ENCODE data around the gene HSD17B1.

HSD17B1 gene

DNA sequence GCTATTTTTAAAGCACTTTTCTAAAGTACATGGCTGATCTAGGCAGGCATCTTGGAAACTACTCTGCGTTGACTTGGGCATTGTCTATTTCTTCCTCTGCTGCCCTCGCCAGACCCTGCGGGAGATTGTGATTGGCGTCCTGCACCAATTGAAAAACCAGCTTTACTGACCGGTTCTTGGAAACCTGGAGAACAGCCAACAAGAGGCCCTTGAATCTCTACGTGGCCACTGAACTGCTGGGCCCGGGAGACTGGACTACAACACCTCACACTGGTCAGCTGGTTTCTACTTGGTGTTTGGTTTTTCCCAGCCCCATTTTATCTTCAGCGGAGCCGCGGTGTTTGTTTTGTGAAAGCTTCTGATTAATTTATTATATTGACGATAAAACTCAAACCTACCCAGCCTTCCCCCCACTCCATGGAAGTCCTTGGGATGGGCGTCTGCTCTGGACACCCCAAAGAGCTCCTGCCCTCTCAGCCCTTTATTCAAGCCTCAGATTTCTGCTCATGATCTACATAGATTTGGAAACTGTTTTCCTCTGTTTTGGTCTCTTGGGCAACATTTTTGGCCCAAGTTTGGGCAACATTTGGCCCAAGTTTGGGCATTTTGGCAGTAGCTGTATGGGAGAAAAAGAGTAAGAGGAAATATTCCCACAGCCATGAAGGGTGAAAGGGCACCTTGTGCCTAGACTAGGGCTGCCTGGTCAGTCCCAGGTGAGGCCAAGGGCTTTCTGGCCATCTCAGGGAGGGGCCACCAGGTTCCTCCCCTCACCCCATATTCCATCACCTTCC, 18.9 kb downstream of the HSD17B1 start:
- Histone ChIP-seq H3K9me3 (no peaks in the 10 kb centered on the region), H3K27me3 (no peaks in the 10 kb centered on the region), H3K27ac (no peak overlapping the region), H3K4me1 (ENCODE audit: control insufficient read depth in 1 of 2, insufficient read depth in 1 of 2, low read depth in 1 of 2, low read length in 1 of 2) (peaks cover 34 to 41% of the 10 kb centered on the region in 2 experiments), H3K4me3 (ENCODE audit: low read depth in 1 of 2, low read length in 1 of 2) (no peak overlapping the region), H3K36me3 (peaks cover 74% of the 10 kb centered on the region)
- TF ChIP-seq, protein P1, sequence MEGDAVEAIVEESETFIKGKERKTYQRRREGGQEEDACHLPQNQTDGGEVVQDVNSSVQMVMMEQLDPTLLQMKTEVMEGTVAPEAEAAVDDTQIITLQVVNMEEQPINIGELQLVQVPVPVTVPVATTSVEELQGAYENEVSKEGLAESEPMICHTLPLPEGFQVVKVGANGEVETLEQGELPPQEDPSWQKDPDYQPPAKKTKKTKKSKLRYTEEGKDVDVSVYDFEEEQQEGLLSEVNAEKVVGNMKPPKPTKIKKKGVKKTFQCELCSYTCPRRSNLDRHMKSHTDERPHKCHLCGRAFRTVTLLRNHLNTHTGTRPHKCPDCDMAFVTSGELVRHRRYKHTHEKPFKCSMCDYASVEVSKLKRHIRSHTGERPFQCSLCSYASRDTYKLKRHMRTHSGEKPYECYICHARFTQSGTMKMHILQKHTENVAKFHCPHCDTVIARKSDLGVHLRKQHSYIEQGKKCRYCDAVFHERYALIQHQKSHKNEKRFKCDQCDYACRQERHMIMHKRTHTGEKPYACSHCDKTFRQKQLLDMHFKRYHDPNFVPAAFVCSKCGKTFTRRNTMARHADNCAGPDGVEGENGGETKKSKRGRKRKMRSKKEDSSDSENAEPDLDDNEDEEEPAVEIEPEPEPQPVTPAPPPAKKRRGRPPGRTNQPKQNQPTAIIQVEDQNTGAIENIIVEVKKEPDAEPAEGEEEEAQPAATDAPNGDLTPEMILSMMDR (IDR thresholded peaks at IDR 0.05), result no peak

DNA sequence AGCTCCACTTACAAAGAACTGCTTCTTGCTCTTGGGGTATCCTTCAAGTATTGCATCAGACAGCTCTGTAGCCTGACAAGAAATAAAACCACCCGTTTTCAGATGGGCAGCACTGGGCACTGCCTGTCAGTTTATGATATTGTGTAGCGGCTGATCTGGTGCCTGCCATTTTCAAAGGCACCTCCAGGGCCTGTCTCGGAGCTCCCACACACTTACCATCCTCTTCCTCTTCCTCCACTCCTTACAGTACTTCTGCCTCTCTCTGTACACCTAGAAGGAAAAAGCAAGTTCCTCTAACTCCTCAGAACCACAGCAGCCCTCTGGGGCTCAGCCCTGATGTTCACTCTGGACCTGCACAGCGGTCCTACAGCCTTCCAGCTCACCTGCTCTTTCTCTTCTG, 20.4 kb downstream of the HSD17B1 start:
- H3K9me3 ChIP-seq, result no peaks in the 10 kb centered on the region
- H3K36me3 ChIP-seq, result peaks cover 79% of the 10 kb centered on the region
- H3K27me3 ChIP-seq, result no peaks in the 10 kb centered on the region
- no peak overlapping the region for H3K4me3 ChIP-seq (ENCODE audit: low read depth in 1 of 2, low read length in 1 of 2)
- peaks cover 36 to 44% of the 10 kb centered on the region in 2 experiments for H3K4me1 ChIP-seq (ENCODE audit: control insufficient read depth in 1 of 2, insufficient read depth in 1 of 2, low read depth in 1 of 2, low read length in 1 of 2)
- TF ChIP-seq, protein P1 (IDR thresholded peaks at IDR 0.05), result no peak
- H3K27ac ChIP-seq, result peak overlapping the region; percentile 70

DNA sequence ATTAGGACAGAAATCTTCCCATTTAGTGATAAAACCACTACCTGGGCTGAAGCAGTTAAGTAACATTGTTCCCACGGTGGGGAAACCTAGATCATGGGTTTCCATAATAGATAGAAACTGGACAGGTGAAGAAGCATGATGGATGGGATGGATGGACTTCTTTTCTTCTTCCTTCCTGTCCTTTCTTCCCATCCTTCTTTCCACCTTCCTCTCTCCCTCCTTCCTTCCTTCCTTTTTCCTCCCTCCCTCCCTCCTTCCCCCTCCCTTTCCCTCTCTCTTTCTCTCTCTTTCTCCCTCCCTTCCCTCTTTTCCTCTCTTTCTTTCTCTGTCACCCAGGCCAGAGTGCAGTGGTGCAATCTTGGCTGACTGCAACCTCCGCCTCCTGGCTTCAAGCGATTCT, 21.7 kb downstream of the HSD17B1 start:
- no peak overlapping the region for H3K27ac ChIP-seq
- TF ChIP-seq, protein P1 (IDR thresholded peaks at IDR 0.05), result no peak
- H3K27me3 ChIP-seq, result no peaks in the 10 kb centered on the region
- H3K9me3 ChIP-seq, result no peaks in the 10 kb centered on the region
- H3K4me3 ChIP-seq (ENCODE audit: low read depth in 1 of 2, low read length in 1 of 2), result no peak overlapping the region
- peaks cover 68% of the 10 kb centered on the region for H3K36me3 ChIP-seq
- H3K4me1 ChIP-seq (ENCODE audit: control insufficient read depth in 1 of 2, insufficient read depth in 1 of 2, low read depth in 1 of 2, low read length in 1 of 2), result peaks cover 34 to 42% of the 10 kb centered on the region in 2 experiments

DNA sequence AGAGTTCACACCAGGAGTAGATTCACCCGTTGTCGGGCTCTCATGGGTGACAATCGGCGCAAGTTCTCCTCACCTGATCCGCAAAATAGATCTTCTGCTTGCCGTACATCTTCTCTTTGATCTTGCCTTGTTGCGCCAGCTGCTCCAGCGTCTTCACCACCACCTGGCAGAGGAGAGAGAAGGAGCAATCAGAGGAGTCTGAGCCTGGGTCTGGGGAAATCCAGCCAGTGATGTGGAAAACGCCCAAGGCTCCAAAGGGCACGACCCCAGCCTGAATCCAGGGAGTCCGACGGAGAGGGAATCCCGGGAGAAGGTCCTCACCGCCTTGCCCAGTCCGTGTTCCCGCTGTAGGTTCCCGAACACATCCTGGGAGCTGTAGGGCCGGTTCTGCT, 24.4 kb downstream of the HSD17B1 start:
- H3K4me1 ChIP-seq (ENCODE audit: control insufficient read depth in 1 of 2, insufficient read depth in 1 of 2, low read depth in 1 of 2, low read length in 1 of 2), result peaks cover 34 to 50% of the 10 kb centered on the region in 2 experiments
- no peaks in the 10 kb centered on the region for H3K27me3 ChIP-seq
- peak overlapping the region; percentile 70 to 74 for H3K4me3 ChIP-seq (ENCODE audit: low read depth in 1 of 2, low read length in 1 of 2)
- peaks cover 66% of the 10 kb centered on the region for H3K36me3 ChIP-seq
- H3K9me3 ChIP-seq, result no peaks in the 10 kb centered on the region
- TF ChIP-seq, protein P1 (IDR thresholded peaks at IDR 0.05), result no peak
- H3K27ac ChIP-seq, result peak overlapping the region; percentile 96

DNA sequence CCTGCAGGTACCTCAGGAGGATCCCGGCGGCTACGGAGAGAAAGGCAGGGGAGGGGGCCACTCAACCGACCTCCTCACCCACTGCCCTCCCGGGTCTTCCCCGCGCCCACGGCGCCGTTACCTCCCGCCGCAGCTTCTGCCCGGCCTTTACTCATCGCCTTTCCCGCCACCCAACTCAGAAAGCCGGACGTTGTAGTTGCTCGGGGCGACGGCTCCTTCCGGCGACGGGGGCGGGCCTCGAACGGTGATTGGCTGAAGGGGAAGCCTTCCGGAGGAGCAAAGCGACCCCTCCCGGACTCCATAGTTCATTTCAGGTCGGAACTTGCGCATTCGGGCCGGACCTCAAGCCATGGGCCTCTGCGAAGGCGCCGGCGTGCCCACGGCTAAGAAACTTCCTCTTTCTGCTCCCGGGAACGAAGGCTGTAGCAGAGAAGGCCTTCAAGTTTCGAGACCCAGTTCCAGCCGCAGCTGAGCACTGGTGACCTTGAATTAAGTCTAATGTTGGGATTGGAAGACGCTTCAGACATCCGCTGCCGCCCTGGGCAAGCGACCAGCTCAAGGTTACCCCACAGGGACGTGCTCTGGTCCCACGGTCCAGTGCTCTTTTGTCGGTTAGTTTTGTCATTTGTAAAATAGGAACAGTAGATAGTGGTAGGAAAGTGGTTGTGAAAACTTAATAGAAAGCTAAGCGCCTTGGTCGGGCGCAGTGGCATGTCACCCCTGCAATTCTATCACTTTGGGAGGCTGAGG, 25.0 kb downstream of the HSD17B1 start, which contains the start of gene PSMC3IP:
PSMC3IP (minus strand) TSS at position 198 of the 750 bp plus-strand sequence; CDS start at position 155, 43 bp downstream.
- H3K36me3 ChIP-seq, result peaks cover 66% of the 10 kb centered on the region
- peaks cover 33 to 49% of the 10 kb centered on the region in 2 experiments for H3K4me1 ChIP-seq (ENCODE audit: control insufficient read depth in 1 of 2, insufficient read depth in 1 of 2, low read depth in 1 of 2, low read length in 1 of 2)
- peak within 1 kb of the TSS; percentile 96 for H3K27ac ChIP-seq
- H3K4me3 ChIP-seq (ENCODE audit: low read depth in 1 of 2, low read length in 1 of 2), result peak within 1 kb of the TSS; percentile 70 to 74
- no peaks in the 10 kb centered on the region for H3K27me3 ChIP-seq
- TF ChIP-seq, protein P1 (IDR thresholded peaks at IDR 0.05), result peak; percentile 75
- no peaks in the 10 kb centered on the region for H3K9me3 ChIP-seq

All from neutrophil (primary cell).